Measurements from ENCODE around the gene CRYZL1.
"Not testable (repeated sequence)": the region's sequence is repeated elsewhere in the genome, so short reads cannot be mapped to it uniquely, and the experiment has no call there.

The CRYZL1 gene

DNA sequence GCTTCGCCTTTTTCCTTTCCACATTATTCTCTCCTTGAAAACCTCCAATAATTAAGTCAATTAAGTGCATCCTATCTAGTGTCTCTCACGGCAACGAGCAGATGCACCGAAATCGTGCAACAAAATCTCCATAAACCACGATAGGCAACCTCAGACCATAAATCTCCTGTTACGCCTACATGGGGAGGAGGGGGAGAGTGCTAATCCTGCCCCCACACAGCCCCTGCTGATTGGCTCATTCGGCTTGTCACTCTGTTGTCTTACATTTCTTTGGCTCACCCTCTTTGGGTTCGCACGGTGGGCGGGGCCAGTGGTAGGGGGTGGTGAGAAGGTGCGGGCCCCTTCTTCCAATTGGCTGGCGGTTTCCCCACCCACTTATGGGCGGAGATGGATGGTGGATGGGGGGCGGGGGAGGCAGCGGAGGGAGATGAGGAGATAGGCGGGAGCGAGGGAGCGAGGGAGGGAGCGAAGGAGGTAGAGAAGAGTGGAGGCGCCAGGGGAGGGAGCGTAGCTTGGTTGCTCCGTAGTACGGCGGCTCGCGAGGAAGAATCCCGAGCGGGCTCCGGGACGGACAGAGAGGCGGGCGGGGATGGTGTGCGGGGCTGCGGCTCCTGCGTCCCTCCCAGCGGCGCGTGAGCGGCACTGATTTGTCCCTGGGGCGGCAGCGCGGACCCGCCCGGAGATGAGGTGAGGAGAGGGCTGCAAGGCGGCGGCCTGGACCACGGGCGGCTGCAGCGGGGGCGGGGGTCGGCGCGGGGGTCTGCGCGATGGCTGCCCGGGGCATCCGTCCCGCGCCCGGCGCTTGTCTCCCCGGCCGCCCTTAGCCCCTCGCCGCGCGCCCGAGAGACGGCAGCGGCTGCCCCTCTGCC, 720 bp upstream of the CRYZL1 start, which contains the start of gene ITSN1:
Gene ITSN1, plus strand, starts transcription at position 475 of the 869 bp plus-strand sequence. CDS start 76,328 bp downstream, outside the sequence.
- peak within 1 kb of the TSS; percentile 85 for H3K4me3 ChIP-seq (replicated peaks; ENCODE audit: low read depth, low read length)
- TF ChIP-seq, protein P1, sequence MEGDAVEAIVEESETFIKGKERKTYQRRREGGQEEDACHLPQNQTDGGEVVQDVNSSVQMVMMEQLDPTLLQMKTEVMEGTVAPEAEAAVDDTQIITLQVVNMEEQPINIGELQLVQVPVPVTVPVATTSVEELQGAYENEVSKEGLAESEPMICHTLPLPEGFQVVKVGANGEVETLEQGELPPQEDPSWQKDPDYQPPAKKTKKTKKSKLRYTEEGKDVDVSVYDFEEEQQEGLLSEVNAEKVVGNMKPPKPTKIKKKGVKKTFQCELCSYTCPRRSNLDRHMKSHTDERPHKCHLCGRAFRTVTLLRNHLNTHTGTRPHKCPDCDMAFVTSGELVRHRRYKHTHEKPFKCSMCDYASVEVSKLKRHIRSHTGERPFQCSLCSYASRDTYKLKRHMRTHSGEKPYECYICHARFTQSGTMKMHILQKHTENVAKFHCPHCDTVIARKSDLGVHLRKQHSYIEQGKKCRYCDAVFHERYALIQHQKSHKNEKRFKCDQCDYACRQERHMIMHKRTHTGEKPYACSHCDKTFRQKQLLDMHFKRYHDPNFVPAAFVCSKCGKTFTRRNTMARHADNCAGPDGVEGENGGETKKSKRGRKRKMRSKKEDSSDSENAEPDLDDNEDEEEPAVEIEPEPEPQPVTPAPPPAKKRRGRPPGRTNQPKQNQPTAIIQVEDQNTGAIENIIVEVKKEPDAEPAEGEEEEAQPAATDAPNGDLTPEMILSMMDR (IDR thresholded peaks at IDR 0.05; ENCODE audit: low read depth, low read length, missing control alignments): no peak
- peak; percentile 99 for DNase-seq (ENCODE audit: extremely low read depth, low read depth)

DNA sequence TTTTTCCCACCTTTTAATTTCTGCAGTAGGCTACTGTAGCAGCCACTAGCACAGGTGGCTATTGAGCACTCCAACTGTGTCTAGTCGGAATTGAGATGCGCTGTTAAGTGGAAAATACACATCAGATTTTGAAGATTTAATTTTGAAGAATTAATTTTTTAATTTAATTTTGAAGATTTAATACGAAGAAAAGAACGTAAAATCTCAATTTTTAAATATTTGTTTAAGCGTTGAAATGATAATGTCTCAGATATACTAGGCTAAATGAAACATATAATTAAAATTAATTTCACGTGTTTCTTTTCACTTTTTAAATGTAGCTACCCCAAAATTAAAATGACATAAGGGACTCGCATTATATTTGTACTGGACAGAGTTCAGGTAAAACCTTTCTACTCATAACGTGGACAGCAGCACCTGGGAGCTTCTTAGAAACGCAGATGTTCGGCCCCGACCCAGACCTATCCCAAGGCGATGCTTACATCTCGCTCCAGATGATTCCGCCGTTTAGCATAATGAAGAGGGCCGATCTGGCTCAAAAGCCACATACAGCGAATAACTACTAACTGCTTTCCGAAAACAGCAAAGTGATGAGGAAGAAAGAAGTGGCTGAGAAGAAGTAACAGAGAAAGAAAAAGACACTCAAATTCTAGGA, 717 bp downstream of the CRYZL1 start:
- peak overlapping the region; percentile 85 for H3K4me3 ChIP-seq (replicated peaks; ENCODE audit: low read depth, low read length)
- TF ChIP-seq, protein P1 (IDR thresholded peaks at IDR 0.05; ENCODE audit: low read depth, low read length, missing control alignments): no peak
- DNase-seq (ENCODE audit: extremely low read depth, low read depth): no peak

DNA sequence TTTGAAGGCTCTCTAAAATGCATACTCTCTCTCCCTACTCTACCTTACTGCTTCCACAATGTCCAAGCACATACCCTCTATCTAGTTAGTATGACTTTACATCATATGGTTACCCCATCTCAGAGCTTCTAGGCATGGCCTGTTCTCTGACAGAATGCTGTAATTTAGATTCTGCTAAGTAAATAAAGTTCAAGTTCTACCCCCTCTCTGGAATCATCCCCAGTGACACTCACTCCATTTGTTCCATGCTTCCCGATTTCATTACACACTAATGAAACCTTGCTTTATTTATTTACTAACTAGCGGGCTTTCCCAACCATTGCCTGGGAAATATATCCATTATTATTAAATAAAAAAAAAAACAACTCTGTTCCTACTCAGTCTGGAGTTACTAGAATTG, 7.3 kb downstream of the CRYZL1 start:
- TF ChIP-seq, protein P1 (IDR thresholded peaks at IDR 0.05; ENCODE audit: low read depth, low read length, missing control alignments): no peak
- H3K4me3 ChIP-seq (replicated peaks; ENCODE audit: low read depth, low read length): no peak overlapping the region
- no peak for DNase-seq (ENCODE audit: extremely low read depth, low read depth)

- DNase-seq (ENCODE audit: extremely low read depth, low read depth); H3K4me3 ChIP-seq (replicated peaks; ENCODE audit: low read depth, low read length): not testable (repeated sequence)
These were observed 15.4 kb downstream of the CRYZL1 start for GRCh38 chr21:33626151-33626550.

DNA sequence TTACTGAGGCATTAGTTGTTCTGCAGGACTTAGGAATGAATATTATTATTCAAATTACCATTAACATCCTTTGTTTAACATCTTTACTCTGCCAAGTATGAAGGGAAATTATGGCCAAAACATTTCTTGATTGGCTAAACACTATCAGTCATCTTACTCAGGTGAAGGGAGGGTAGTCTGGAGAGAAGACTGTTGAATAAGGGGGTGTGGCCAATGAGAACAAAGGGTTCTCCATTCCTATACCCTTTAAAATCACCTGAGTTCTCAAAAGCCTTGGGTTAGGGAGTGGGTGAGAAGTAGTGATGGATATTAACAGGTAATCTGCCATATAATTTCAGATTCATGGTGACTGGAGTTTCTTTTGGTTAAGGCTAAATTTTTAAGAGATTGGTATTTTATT, 19.3 kb downstream of the CRYZL1 start:
- H3K4me3 ChIP-seq (replicated peaks; ENCODE audit: low read depth, low read length): no peak overlapping the region
- no peak for DNase-seq (ENCODE audit: extremely low read depth, low read depth)
- TF ChIP-seq, protein P1 (IDR thresholded peaks at IDR 0.05; ENCODE audit: low read depth, low read length, missing control alignments): no peak

DNA sequence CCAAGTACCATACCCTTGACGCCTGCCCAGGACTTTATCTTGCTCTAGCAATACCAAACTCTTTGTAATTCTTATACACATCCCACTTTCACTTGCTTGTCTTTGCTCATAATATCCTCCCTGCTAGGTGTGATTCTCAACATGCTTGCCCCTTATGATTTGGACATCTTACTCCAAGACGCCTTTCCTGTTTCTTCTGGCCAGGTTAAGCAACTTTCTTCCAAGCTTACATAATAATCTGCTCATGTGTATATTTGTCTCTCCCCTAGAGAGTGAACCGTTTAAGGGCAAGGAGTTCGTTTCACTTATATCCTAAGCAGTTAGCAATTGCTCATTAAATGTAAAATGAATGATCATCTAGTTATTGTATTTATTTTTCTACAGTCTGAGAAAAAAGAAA, 21.8 kb downstream of the CRYZL1 start:
- no peak overlapping the region for H3K4me3 ChIP-seq (replicated peaks; ENCODE audit: low read depth, low read length)
- no peak for DNase-seq (ENCODE audit: extremely low read depth, low read depth)
- TF ChIP-seq, protein P1 (IDR thresholded peaks at IDR 0.05; ENCODE audit: low read depth, low read length, missing control alignments): no peak

- DNase-seq (ENCODE audit: extremely low read depth, low read depth): no peak
- TF ChIP-seq, protein P1 (IDR thresholded peaks at IDR 0.05; ENCODE audit: low read depth, low read length, missing control alignments): no peak
- H3K4me3 ChIP-seq (replicated peaks; ENCODE audit: low read depth, low read length): no peak overlapping the region
These were observed 23.1 kb downstream of the CRYZL1 start for GRCh38 chr21:33618407-33618806.

DNA sequence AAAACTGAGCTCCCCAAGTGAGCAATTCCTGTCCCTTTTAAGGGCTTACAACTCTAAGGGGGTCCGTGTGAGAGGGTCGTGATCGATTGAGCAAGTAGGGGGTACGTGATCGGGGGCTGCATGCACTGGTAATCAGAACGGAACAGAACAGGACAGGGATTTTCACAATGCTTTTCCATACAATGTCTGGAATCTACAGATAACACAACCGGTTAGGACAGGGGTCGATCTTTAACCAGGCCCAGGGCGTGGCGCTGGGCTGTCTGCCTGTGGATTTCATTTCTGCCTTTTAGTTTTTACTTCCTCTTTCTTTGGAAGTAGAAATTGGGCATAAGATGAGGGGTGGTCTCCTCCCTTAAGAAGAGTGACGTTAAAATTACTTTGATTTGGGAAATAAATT, 24.0 kb downstream of the CRYZL1 start:
- H3K4me3 ChIP-seq (replicated peaks; ENCODE audit: low read depth, low read length); DNase-seq (ENCODE audit: extremely low read depth, low read depth): not testable (repeated sequence)
